Retina (tissue), 1 donor: ENCODE measurements around the gene OXCT1.
A peak's percentile ranks its signal among the peaks of the same experiment; 100 is the strongest.
"Not testable (repeated sequence)": the region's sequence is repeated elsewhere in the genome, so short reads cannot be mapped to it uniquely, and the experiment has no call there.

Source experiments
- DNase-seq: peaks from one replicate; pipeline ENCODE4 v3.0.0-alpha.2; 2016

OXCT1 gene

GRCh38 chr5:41871852-41872251 is 1.6 kb upstream of the OXCT1 start:
- no peak for DNase-seq

GRCh38 chr5:41870627-41871048 is 413 bp upstream of the OXCT1 start:
- no peak for DNase-seq

GRCh38 chr5:41869151-41869723 is 988 bp downstream of the OXCT1 start:
- no peak for DNase-seq

GRCh38 chr5:41863871-41864486 is 6.2 kb downstream of the OXCT1 start:
- no peak for DNase-seq

- DNase-seq, result no peak
These were observed 11.3 kb downstream of the OXCT1 start for GRCh38 chr5:41858890-41859289.

- DNase-seq, result no peak
These were observed 12.2 kb downstream of the OXCT1 start for GRCh38 chr5:41857989-41858388.

- peak; percentile 71 for DNase-seq
These were observed 13.4 kb downstream of the OXCT1 start for GRCh38 chr5:41856644-41857491.

GRCh38 chr5:41852293-41852692 is 17.9 kb downstream of the OXCT1 start:
- no peak for DNase-seq

GRCh38 chr5:41851116-41851515 is 19.1 kb downstream of the OXCT1 start:
- no peak for DNase-seq

GRCh38 chr5:41848983-41849382 is 21.2 kb downstream of the OXCT1 start:
- no peak for DNase-seq

GRCh38 chr5:41845751-41846150 is 24.5 kb downstream of the OXCT1 start:
- not testable (repeated sequence) for DNase-seq

GRCh38 chr5:41844502-41844901 is 25.7 kb downstream of the OXCT1 start:
- no peak for DNase-seq

- DNase-seq, result peak; percentile 38
These were observed 26.5 kb downstream of the OXCT1 start for GRCh38 chr5:41843456-41844370.

GRCh38 chr5:41842777-41843176 is 27.4 kb downstream of the OXCT1 start:
- no peak for DNase-seq

GRCh38 chr5:41841325-41841724 is 28.9 kb downstream of the OXCT1 start:
- no peak for DNase-seq

- no peak for DNase-seq
These were observed 30.0 kb downstream of the OXCT1 start for GRCh38 chr5:41840251-41840650.

- DNase-seq, result no peak
These were observed 32.4 kb downstream of the OXCT1 start for GRCh38 chr5:41837793-41838192.

- DNase-seq, result peak; percentile 63
These were observed 34.6 kb downstream of the OXCT1 start for GRCh38 chr5:41835645-41836044.

- DNase-seq, result no peak
These were observed 35.7 kb downstream of the OXCT1 start for GRCh38 chr5:41834506-41834905.

- DNase-seq, result no peak
These were observed 37.8 kb downstream of the OXCT1 start for GRCh38 chr5:41832430-41832829.

GRCh38 chr5:41831155-41831554 is 39.1 kb downstream of the OXCT1 start:
- no peak for DNase-seq

GRCh38 chr5:41827792-41828191 is 42.4 kb downstream of the OXCT1 start:
- no peak for DNase-seq

GRCh38 chr5:41822036-41822435 is 48.2 kb downstream of the OXCT1 start:
- DNase-seq, result no peak
